OCI-LY7 (cell line): ENCODE measurements around the gene ENOX1.

ENCODE experiments used
- EZH2phosphoT487 ChIP-seq: fragments of 200-600 bp; sonication (generic); IDR thresholded peaks from 2 replicates; pipeline ENCODE4 v1.6.1; 2018; ENCODE audit warnings: low read depth, borderline replicate concordance, mild to moderate bottlenecking, mixed run types, antibody characterized with exemption, low read length, moderate library complexity, mixed read lengths
- TF ChIP-seq, protein P1 (sequence below): fragments of 200-600 bp; sonication (generic); conservative IDR thresholded peaks from 2 replicates; pipeline ENCODE4 v1.5.1; 2014; ENCODE audit warnings: mild to moderate bottlenecking, antibody characterized with exemption, low read length, moderate library complexity, mixed read lengths

DNA sequence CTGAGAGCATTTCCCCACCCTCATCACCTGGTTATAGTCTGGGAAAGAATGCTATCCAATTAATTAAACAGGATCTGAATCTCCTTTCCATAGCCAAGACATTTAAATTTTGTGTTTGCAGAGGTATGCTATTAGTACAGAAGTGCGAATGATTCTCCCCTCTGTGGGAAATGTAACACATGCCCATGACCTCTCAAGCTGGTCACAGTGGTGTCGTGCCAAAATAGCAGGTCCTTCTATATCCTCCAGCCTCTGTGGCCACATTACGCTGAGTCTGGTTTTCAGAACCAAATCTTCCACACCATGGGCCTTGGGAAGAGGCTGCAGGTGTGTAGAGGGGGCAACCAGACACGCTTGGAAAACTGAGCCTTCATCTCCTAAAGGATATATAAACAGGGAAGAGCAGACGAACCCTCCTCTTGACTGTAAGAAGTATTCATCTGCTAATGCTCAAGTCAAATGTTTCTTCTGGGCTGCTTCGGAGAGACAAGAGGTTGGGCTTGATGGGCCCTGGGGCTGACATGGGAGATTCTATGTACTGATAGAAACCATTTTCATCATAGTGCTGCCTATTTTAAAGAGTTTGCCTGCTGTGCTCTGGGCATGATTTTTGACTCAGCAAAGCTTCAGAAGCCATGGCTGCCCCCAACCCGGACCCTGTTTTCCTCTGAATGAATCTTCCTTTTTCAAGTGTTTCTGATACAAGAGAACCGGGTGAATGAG lies 565.7 kb downstream of the ENOX1 start:
- TF ChIP-seq, protein P1, sequence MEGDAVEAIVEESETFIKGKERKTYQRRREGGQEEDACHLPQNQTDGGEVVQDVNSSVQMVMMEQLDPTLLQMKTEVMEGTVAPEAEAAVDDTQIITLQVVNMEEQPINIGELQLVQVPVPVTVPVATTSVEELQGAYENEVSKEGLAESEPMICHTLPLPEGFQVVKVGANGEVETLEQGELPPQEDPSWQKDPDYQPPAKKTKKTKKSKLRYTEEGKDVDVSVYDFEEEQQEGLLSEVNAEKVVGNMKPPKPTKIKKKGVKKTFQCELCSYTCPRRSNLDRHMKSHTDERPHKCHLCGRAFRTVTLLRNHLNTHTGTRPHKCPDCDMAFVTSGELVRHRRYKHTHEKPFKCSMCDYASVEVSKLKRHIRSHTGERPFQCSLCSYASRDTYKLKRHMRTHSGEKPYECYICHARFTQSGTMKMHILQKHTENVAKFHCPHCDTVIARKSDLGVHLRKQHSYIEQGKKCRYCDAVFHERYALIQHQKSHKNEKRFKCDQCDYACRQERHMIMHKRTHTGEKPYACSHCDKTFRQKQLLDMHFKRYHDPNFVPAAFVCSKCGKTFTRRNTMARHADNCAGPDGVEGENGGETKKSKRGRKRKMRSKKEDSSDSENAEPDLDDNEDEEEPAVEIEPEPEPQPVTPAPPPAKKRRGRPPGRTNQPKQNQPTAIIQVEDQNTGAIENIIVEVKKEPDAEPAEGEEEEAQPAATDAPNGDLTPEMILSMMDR, result no peak
- TF ChIP-seq EZH2phosphoT487, result no peak
